ENCODE data around the gene FANCC. TPM values are rescaled to one million over a fixed set of nuclear protein-coding genes. Genes with fewer than 3 reads are reported as not detected.

The FANCC gene
- total RNA-seq, 3 donors from 2014 or later (not counting 1 experiment from before 2014, with no cell fraction given) = 9.9 to 18.9 (median 12.8) TPM

- 95% methylated on average over 12 of the region's 12 CpGs for WGBS (ENCODE audit: insufficient coverage)
- intact Hi-C loops (cut with micrococcal nuclease) = loop anchor here (5.0 kb wide), 1 partner anchor 197 kb away; no protein-coding TSS in a partner anchor
- TF ChIP-seq, protein P1, sequence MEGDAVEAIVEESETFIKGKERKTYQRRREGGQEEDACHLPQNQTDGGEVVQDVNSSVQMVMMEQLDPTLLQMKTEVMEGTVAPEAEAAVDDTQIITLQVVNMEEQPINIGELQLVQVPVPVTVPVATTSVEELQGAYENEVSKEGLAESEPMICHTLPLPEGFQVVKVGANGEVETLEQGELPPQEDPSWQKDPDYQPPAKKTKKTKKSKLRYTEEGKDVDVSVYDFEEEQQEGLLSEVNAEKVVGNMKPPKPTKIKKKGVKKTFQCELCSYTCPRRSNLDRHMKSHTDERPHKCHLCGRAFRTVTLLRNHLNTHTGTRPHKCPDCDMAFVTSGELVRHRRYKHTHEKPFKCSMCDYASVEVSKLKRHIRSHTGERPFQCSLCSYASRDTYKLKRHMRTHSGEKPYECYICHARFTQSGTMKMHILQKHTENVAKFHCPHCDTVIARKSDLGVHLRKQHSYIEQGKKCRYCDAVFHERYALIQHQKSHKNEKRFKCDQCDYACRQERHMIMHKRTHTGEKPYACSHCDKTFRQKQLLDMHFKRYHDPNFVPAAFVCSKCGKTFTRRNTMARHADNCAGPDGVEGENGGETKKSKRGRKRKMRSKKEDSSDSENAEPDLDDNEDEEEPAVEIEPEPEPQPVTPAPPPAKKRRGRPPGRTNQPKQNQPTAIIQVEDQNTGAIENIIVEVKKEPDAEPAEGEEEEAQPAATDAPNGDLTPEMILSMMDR (IDR thresholded peaks at IDR 0.05) = no peak
- Histone ChIP-seq H3K9me3 (ENCODE audit: control insufficient read depth, insufficient read depth, low read length) (no peaks in the 10 kb centered on the region), H3K4me3 (ENCODE audit: low read length) (no peak overlapping the region), H3K27me3 (ENCODE audit: control insufficient read depth, insufficient read depth, low read length) (no peaks in the 10 kb centered on the region), H3K36me3 (ENCODE audit: control insufficient read depth, insufficient read depth, low read length) (no peaks in the 10 kb centered on the region), H3K27ac (ENCODE audit: low read length) (no peak overlapping the region), H3K4me1 (ENCODE audit: control insufficient read depth, insufficient read depth, low read length) (no peaks in the 10 kb centered on the region)
- H3K27ac Mint-ChIP-seq = no peak overlapping the region
- peaks cover 16 to 30% of the 10 kb centered on the region in 2 donors for H3K4me1 Mint-ChIP-seq
- H3K36me3 Mint-ChIP-seq = no peaks in the 10 kb centered on the region
- H3K4me3 Mint-ChIP-seq = no peak overlapping the region
- ATAC-seq (no peak), DNase-seq (no peak)
- peaks cover 4 to 20% of the 10 kb centered on the region in 2 donors for H3K27me3 Mint-ChIP-seq (ENCODE audit: low read depth in 2 of 2)
- no peaks in the 10 kb centered on the region for H3K9me3 Mint-ChIP-seq
Observed at GRCh38 chr9:95315108-95315746, 2.3 kb downstream of the FANCC start.

GRCh38 chr9:95313010-95313498 is 4.5 kb downstream of the FANCC start:
- WGBS (ENCODE audit: insufficient coverage) = 53% methylated on average over 29 of the region's 29 CpGs
- H3K4me1 ChIP-seq (ENCODE audit: control insufficient read depth, insufficient read depth, low read length) = no peaks in the 10 kb centered on the region
- no peak for ATAC-seq
- Mint-ChIP-seq H3K9me3 (no peaks in the 10 kb centered on the region), H3K4me1 (peaks cover 16 to 30% of the 10 kb centered on the region in 2 donors), H3K27ac (no peak overlapping the region), H3K36me3 (no peaks in the 10 kb centered on the region), H3K4me3 (no peak overlapping the region), H3K27me3 (ENCODE audit: low read depth in 2 of 2) (peaks cover 4 to 21% of the 10 kb centered on the region in 2 donors)
- no peaks in the 10 kb centered on the region for H3K9me3 ChIP-seq (ENCODE audit: control insufficient read depth, insufficient read depth, low read length)
- intact Hi-C loops (cut with micrococcal nuclease) = no loop called here
- TF ChIP-seq, protein P1 (IDR thresholded peaks at IDR 0.05) = no peak
- H3K4me3 ChIP-seq (ENCODE audit: low read length) = no peak overlapping the region
- no peak overlapping the region for H3K27ac ChIP-seq (ENCODE audit: low read length)
- H3K36me3 ChIP-seq (ENCODE audit: control insufficient read depth, insufficient read depth, low read length) = no peaks in the 10 kb centered on the region
- H3K27me3 ChIP-seq (ENCODE audit: control insufficient read depth, insufficient read depth, low read length) = no peaks in the 10 kb centered on the region
- peak in 1 of 2 donors; percentile 10 for DNase-seq

DNA sequence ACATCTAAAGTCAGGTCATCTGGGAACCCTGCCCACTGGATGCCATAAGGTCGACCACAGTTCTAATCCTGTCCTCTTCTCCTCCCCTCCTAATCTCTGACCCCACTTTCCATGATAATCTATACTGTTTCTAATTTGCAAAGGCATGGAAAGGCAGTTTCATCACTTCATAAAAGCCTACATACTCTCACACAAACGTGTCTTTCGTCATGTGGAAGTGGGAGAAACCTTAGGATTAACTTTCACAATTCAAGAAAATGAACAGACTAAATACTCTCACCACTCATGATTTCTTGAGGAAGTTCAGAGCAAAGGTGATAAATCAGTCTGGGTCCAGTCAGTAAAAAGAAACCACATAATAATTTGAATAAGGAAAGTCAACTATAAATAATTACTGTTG is 5.5 kb downstream of the FANCC start:
- 6% methylated on average over 1 of the region's 3 CpGs for WGBS (ENCODE audit: insufficient coverage)
- H3K9me3 ChIP-seq (ENCODE audit: control insufficient read depth, insufficient read depth, low read length) = no peaks in the 10 kb centered on the region
- Mint-ChIP-seq H3K36me3 (no peaks in the 10 kb centered on the region), H3K4me3 (no peak overlapping the region), H3K4me1 (peaks cover 16 to 24% of the 10 kb centered on the region in 2 donors), H3K27me3 (ENCODE audit: low read depth in 2 of 2) (peaks cover 4 to 21% of the 10 kb centered on the region in 2 donors), H3K27ac (no peak overlapping the region), H3K9me3 (no peaks in the 10 kb centered on the region)
- no peak overlapping the region for H3K4me3 ChIP-seq (ENCODE audit: low read length)
- no peak for ATAC-seq
- intact Hi-C loops (cut with micrococcal nuclease) = no loop called here
- TF ChIP-seq, protein P1 (IDR thresholded peaks at IDR 0.05) = no peak
- no peaks in the 10 kb centered on the region for H3K27me3 ChIP-seq (ENCODE audit: control insufficient read depth, insufficient read depth, low read length)
- no peaks in the 10 kb centered on the region for H3K4me1 ChIP-seq (ENCODE audit: control insufficient read depth, insufficient read depth, low read length)
- no peak for DNase-seq
- H3K36me3 ChIP-seq (ENCODE audit: control insufficient read depth, insufficient read depth, low read length) = no peaks in the 10 kb centered on the region
- H3K27ac ChIP-seq (ENCODE audit: low read length) = no peak overlapping the region

GRCh38 chr9:95307538-95307937 is 10.0 kb downstream of the FANCC start:
- H3K36me3 Mint-ChIP-seq = no peaks in the 10 kb centered on the region
- no peak overlapping the region for H3K4me3 Mint-ChIP-seq
- H3K9me3 Mint-ChIP-seq = no peaks in the 10 kb centered on the region
- Histone ChIP-seq H3K4me3 (ENCODE audit: low read length) (no peak overlapping the region), H3K4me1 (ENCODE audit: control insufficient read depth, insufficient read depth, low read length) (no peaks in the 10 kb centered on the region), H3K27me3 (ENCODE audit: control insufficient read depth, insufficient read depth, low read length) (no peaks in the 10 kb centered on the region), H3K9me3 (ENCODE audit: control insufficient read depth, insufficient read depth, low read length) (no peaks in the 10 kb centered on the region), H3K36me3 (ENCODE audit: control insufficient read depth, insufficient read depth, low read length) (no peaks in the 10 kb centered on the region), H3K27ac (ENCODE audit: low read length) (no peak overlapping the region)
- intact Hi-C loops (cut with micrococcal nuclease) = no loop called here
- DNase-seq (no peak), ATAC-seq (no peak)
- no peak overlapping the region for H3K27ac Mint-ChIP-seq
- TF ChIP-seq, protein P1 (IDR thresholded peaks at IDR 0.05) = no peak
- peaks cover 3 to 16% of the 10 kb centered on the region in 2 donors for H3K27me3 Mint-ChIP-seq (ENCODE audit: low read depth in 2 of 2)
- H3K4me1 Mint-ChIP-seq = peaks cover 9 to 12% of the 10 kb centered on the region in 2 donors

Measured in natural killer cell (primary cell).